NCI-H226 (cell line): ENCODE measurements around the gene SDCCAG8.
A peak's percentile ranks its signal among the peaks of the same experiment; 100 is the strongest.

ENCODE experiments used
- DNase-seq: peaks from one replicate; pipeline ENCODE4 v3.0.0-alpha.2; 2015

Gene SDCCAG8

GRCh38 chr1:243489681-243490546 lies 234.1 kb downstream of the SDCCAG8 start:
- DNase-seq = no peak

DNA sequence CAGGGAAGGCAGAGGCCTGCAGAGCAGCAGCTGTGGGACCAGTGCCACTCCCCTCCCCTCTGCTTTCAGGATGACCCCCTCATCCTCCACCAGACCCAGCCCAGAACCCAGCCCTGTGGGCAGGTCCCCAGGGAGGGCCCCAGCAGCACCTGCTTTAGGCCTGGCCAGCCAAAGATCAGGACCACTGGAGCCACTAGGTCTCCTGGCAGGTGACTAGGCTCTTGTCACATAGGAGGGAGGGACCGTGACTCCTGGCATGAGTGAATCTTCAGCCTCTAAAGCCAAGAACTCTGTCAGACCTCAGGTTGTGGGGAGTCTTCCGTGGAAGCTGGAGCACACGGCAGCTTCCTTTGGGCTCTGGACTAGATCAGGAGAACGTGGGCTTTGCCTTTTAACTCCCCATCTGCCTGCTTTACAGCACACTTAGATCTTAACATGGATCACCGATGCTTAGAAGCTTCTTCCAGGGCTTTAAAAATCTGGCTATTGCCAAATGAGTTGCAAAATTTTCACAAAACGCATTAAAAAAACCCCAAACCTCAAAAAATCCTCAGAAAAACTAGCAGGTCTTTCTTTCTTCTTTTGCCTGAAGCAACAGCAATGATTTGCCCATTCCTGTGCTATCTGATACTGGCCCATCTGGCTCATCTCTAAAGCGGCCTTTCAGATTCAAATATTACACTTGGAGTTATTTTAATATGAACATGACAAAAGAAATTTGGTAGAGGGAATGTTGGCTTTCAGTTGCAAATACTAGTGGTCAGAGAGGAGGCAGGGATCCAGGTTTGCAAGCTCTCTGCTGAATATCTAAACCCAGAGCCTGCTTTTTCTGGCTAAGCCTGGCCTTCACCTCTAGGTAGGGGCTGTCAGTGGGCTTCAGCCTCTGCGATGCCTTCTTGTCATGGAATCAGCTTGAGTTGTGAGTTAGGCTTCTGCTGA lies 235.2 kb downstream of the SDCCAG8 start:
- no peak for DNase-seq

GRCh38 chr1:243493156-243494129 lies 237.6 kb downstream of the SDCCAG8 start:
- no peak for DNase-seq

GRCh38 chr1:243494741-243495431 lies 239.0 kb downstream of the SDCCAG8 start:
- no peak for DNase-seq

GRCh38 chr1:243495442-243496186 lies 239.8 kb downstream of the SDCCAG8 start:
- peak; percentile 19 for DNase-seq

DNA sequence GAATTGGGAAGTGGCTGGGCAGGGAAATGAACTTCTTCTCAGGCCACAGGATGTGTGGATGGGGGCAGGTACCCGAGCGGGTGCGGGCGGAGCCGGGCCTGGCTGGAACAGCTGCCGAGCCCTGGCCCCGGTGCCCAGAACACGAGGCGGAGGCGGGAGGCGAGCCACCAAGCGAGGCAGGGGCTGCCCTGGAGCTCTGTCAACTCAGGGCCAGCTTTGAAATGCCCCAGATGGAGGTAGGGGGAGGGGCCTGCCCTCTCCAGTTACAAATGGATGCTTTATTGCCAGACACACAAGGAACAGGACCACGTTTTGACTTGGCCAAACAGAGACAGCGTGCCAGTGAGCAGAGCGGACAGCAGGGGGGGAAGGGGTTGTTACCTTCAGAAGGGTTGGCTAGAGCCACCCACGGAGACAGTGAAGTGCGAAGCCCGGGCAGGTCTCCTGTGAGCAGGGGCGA lies 240.4 kb downstream of the SDCCAG8 start:
- DNase-seq = no peak

- no peak for DNase-seq
These were observed 241.0 kb downstream of the SDCCAG8 start for GRCh38 chr1:243496806-243497205.

DNA sequence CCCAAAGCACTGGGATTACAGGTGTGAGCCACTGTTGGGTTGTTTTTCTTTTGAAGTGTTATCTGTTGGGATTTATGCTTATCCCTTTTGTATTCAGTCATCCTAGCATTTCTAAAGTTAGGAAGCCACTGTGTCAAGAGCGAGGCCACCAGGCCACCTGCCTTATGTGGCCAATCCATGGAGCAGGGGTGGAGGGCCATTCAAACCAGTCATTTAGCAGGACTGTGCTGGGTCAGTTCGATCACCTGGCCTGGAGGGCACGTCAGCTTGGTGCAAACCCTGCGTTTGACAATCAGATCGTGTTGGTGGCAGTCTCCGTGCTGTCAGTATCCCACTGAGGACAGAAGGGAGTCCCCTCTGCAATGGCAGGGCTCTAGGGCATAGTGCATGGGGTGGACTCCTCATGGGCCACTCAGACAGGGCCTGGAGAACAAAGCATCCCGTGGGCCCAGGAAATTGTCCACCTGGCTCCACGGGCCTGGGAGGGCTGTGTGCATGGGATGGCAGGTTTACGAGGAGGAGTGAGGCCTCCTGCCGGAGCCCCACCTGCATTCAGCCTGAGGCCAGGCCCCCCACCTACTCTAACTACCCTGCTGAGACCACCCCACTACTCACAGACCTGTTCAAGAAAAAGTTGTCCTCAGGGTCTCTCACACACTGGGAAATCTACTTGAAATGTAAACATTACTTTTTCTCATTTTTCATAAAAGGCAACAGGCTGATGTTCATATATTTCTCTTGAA lies 242.3 kb downstream of the SDCCAG8 start:
- no peak for DNase-seq

- DNase-seq = no peak
These were observed 243.4 kb downstream of the SDCCAG8 start for GRCh38 chr1:243499248-243499647.

DNA sequence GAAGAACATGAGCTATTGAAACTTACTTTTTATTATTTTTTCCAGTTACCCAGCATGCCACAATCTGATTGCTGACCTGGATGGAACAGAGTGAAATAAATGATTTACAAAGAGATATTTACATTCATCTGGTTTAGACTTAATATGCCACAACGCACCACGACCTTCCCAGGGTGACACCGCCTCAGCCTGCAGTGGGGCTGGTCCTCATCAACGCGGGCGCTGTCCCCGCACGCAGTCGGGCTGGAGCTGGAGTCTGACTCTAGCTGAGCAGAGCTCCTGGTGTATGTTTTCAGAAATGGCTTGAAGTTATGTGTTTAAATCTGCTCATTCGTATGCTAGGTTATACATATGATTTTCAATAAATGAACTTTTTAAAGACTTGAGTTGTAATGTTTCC lies 243.9 kb downstream of the SDCCAG8 start:
- DNase-seq = no peak

DNA sequence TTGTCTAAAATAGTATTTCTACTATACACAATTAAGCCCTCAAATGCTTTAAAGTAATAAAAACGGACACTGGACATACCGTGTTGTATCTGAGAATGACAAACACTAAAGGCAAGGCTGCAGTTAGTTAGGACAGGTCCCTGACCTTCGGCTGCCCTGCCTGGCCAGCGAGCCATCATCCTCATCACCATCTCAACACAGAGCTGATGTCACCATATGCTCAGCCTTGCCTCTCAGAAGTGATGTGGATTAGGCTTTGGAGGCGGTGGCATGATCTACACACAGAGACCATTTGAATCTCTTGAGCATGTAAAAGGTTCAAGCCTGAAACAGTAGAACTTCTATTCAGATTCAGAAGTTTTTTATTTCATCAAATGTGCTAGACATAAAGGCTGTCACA lies 244.7 kb downstream of the SDCCAG8 start:
- no peak for DNase-seq

DNA sequence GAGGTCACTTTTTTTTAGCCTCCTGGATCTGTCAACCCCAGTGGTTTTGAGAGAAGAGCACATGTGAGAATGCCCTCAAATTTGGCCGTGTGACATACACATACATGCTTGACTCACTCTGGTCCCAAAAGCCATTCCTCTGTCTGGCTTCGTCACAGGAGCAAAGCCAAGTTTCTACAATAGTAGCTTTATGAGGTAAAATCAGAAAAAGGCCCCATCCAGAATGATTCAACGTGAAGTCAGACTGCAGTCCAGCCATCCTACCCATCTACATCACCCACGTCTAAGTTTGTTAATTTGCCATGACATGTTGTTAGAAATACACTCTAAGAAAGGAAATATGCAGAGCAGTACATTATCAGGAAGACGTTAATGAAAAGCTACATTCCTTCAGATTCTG lies 245.2 kb downstream of the SDCCAG8 start:
- DNase-seq = no peak

DNA sequence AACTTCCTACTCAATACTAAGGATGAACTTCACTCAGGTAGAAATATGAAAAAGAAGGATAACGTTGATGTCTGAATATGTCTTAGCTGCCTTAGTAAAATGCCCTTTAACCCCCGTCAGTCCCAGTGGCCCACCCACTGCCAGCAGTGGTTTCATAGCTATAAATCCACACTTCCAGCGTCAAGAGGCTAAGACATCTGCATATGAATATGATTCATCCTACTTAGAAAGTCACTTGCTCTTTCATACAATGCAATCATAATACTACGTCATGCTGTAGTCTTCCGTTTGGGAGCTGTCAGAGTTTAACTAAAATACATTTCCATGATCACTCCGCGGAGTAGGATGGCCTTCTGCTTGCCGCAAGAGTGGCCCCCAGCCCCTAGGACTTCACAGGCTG lies 247.3 kb downstream of the SDCCAG8 start:
- DNase-seq = no peak

- no peak for DNase-seq
These were observed 250.3 kb downstream of the SDCCAG8 start for GRCh38 chr1:243505986-243506689.

DNA sequence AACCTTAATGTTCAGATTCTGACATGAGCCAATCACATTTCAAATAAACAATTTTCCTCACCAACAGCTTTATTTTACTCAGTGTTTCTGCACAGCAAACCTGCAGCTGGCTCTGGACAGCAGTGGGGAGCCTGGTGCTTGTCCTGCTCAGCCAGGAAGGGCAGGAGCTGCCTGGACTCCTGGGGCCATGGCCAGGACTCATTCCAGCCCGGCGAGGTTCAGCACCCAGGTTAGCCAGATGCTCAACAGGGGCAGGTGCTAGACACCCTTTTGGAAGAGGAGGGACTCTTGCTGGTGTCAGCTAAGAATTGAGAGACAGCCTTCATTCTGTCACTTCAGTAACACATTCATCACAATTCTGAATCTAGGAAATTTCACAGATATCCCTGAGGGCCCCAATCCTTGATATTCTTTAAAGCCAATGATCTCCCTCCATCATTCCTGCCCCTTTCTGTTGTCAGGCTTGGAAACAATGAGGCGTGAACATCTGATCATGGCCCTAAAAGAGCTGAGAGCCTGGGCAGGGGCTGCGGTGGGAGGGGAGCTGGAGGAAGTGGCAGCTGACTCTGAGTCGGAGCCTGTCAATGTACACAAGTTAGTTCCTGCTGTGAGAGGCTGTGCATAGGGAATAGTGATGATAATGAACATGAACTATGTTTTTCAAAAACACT lies 251.3 kb downstream of the SDCCAG8 start:
- DNase-seq = no peak

GRCh38 chr1:243507672-243508302 lies 251.9 kb downstream of the SDCCAG8 start:
- DNase-seq = no peak

- no peak for DNase-seq
These were observed 252.5 kb downstream of the SDCCAG8 start for GRCh38 chr1:243508303-243508713.

DNA sequence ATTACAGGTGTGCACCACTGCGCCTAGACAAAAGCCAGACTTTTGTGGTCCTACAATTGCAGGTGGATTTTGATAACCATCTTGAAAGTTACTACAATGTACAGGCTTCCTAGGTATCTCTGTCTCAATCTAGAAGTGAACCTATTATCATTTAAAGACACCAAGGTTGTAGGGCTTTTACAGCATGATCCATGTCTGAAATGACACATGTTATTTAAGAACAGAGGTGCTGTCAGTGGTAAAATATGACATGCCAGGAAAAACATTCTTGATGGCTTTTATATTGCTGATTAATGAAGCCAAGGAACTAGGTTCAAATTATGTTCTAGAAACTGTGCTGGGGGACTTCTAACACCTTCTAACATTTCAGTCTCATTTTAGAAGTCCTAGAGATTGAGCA lies 253.1 kb downstream of the SDCCAG8 start:
- DNase-seq = no peak

GRCh38 chr1:243510928-243511327 lies 255.1 kb downstream of the SDCCAG8 start:
- no peak for DNase-seq
